HepG2 (cell line): Measurements from ENCODE around the gene FCER1G. TPM values are rescaled to one million over a fixed set of nuclear protein-coding genes. Genes with fewer than 3 reads are reported as not detected.

Experiments used
- DDIT3 ChIP-seq: sonication (generic); formaldehyde crosslinking; IDR thresholded peaks from 2 replicates; pipeline ENCODE4 v1.4.0; 2020; ENCODE audit warnings: mild to moderate bottlenecking, missing genetic modification reagents
- FOSL1 ChIP-seq: sonication (generic); formaldehyde crosslinking; IDR thresholded peaks from 2 replicates; pipeline ENCODE4 v1.9.0; 2021; ENCODE audit warnings: missing genetic modification reagents, borderline replicate concordance
- GLI4 ChIP-seq: sonication (generic); formaldehyde crosslinking; IDR thresholded peaks from 2 replicates; pipeline ENCODE4 v1.5.1; 2020; ENCODE audit warnings: missing genetic modification reagents, mild to moderate bottlenecking, moderate library complexity, borderline replicate concordance
- IRF2 ChIP-seq: IDR thresholded peaks from 2 replicates; pipeline ENCODE4 v1.6.1; 2018; ENCODE audit warnings: missing genetic modification reagents, missing compliant biosample characterization
- KDM1A ChIP-seq: IDR thresholded peaks from 2 replicates; pipeline ENCODE4 v1.6.1; 2016; ENCODE audit warnings: missing compliant biosample characterization
- KLF6 ChIP-seq: IDR thresholded peaks from 2 replicates; pipeline ENCODE4 v1.8.0; 2016; ENCODE audit warnings: missing biosample characterization, missing genetic modification reagents
- MEF2D ChIP-seq: sonication (generic); formaldehyde crosslinking; IDR thresholded peaks from 2 replicates; pipeline ENCODE4 v1.5.1; 2020; ENCODE audit warnings: mild to moderate bottlenecking, missing genetic modification reagents
- MEIS2 ChIP-seq: sonication (generic); formaldehyde crosslinking; IDR thresholded peaks from 2 replicates; pipeline ENCODE4 v1.9.0; 2021; ENCODE audit warnings: mild to moderate bottlenecking, missing genetic modification reagents
- MIXL1 ChIP-seq: IDR thresholded peaks from 2 replicates; pipeline ENCODE4 v1.6.1; 2016
- NCOR1 ChIP-seq: fragments of 200-600 bp; sonication (generic); IDR thresholded peaks from 2 replicates; pipeline ENCODE4 v1.7.0; 2017; ENCODE audit warnings: antibody characterized with exemption, low read length, borderline replicate concordance
- PLRG1 ChIP-seq: fragments of 450-650 bp; conservative IDR thresholded peaks from 2 replicates; pipeline ENCODE4 v1.6.1; 2016
- PRDM10 ChIP-seq: sonication (generic); formaldehyde crosslinking; IDR thresholded peaks from 2 replicates; pipeline ENCODE4 v1.4.0; 2020; ENCODE audit warnings: low read depth, missing genetic modification reagents
- TAF15 ChIP-seq: fragments of 200-400 bp; formaldehyde crosslinking; IDR thresholded peaks from one replicate; pipeline ENCODE4 v1.6.1; 2018; ENCODE audit warnings: mild to moderate bottlenecking, low read depth, low read length; ENCODE audit not compliant: poor library complexity, severe bottlenecking
- TARDBP ChIP-seq: sonication (generic); formaldehyde crosslinking; IDR thresholded peaks from 2 replicates; pipeline ENCODE4 v1.8.0; 2022; ENCODE audit warnings: mild to moderate bottlenecking, missing genetic modification reagents
- TBX2 ChIP-seq: sonication (generic); formaldehyde crosslinking; IDR thresholded peaks from 2 replicates; pipeline ENCODE4 v1.5.0; 2020; ENCODE audit warnings: missing genetic modification reagents, mild to moderate bottlenecking, borderline replicate concordance
- TFAP4 ChIP-seq: sonication (generic); IDR thresholded peaks from 2 replicates; pipeline ENCODE4 v1.6.1; 2016; ENCODE audit warnings: low read depth, borderline replicate concordance
- THAP9 ChIP-seq: sonication (generic); formaldehyde crosslinking; IDR thresholded peaks from 2 replicates; pipeline ENCODE4; 2020; ENCODE audit warnings: missing genetic modification reagents, mild to moderate bottlenecking, borderline replicate concordance
- ZKSCAN8 ChIP-seq: IDR thresholded peaks from 2 replicates; pipeline ENCODE4 v1.6.1; 2016; ENCODE audit warnings: borderline replicate concordance, missing genetic modification reagents, missing compliant biosample characterization
- ZNF260 ChIP-seq: sonication (generic); formaldehyde crosslinking; IDR thresholded peaks from 2 replicates; pipeline ENCODE4 v1.4.0; 2020; ENCODE audit warnings: missing genetic modification reagents, low read depth, mild to moderate bottlenecking, borderline replicate concordance
- ZNF678 ChIP-seq: sonication (generic); formaldehyde crosslinking; IDR thresholded peaks from 2 replicates; pipeline ENCODE4 v1.4.0; 2020; ENCODE audit warnings: mild to moderate bottlenecking, missing genetic modification reagents
- ZNF691 ChIP-seq: sonication (generic); formaldehyde crosslinking; IDR thresholded peaks from 2 replicates; pipeline ENCODE4 v1.4.0; 2020; ENCODE audit warnings: missing genetic modification reagents, low read depth, mild to moderate bottlenecking, borderline replicate concordance
- polyA plus RNA-seq, 8 experiments: library from polyadenylated mRNA; depleted of rRNA in 3 of 8; stranded (reverse) in 7 of 8; unstranded in 1 of 8; fragments of >200 nt; fragmentation: Illumina TruSeq in 4 of 8; extraction: Trizol in 4 of 8; gene quantifications; 2 replicates each; pipeline versions ENCODE4 v1.2.1 to v1.2.3, GENCODE V29; 2011 to 2016; ENCODE audit warnings: low read depth in 4 of 8, missing spikeins in 1 of 8, mixed read lengths in 1 of 8; ENCODE audit not compliant: insufficient read depth in 1 of 8
- total RNA-seq, 5 experiments: library from RNA; depleted of rRNA; stranded (reverse); fragments of >200 nt; fragmentation: Illumina TruSeq; extraction: Trizol; gene quantifications; 2 replicates each; pipeline ENCODE4 v1.2.3, GENCODE V29; 2016; ENCODE audit warnings: low read depth in 1 of 5

The FCER1G gene
- total and polyA plus RNA-seq, 2 of the 13 experiments (the other 11 are each of a cell fraction or from before 2014, with no cell fraction given), result 1.3 to 6.4 TPM

GRCh38 chr1:161209790-161210409, 5.2 kb upstream of the FCER1G start (continued):
- 0 out of 2 replicates have a peak, but pooled peaks have one; percentile 36 for TF ChIP-seq PRDM10
- TF ChIP-seq TAF15, result no peak
- no peak for TF ChIP-seq TARDBP
- TF ChIP-seq MEIS2 (CRISPR knock-in tag), result no peak
- no peak for TF ChIP-seq PLRG1
- no peak for TF ChIP-seq FOSL1
- TF ChIP-seq TBX2 (CRISPR knock-in tag), result 0 out of 2 replicates have a peak, but pooled peaks have one; percentile 22
- TF ChIP-seq KDM1A (CRISPR knock-in tag), result no peak
- TF ChIP-seq ZNF691 (CRISPR knock-in tag), result peak; percentile 75; the same call in 1 of the 2 replicates
- 0 out of 2 replicates have a peak, but pooled peaks have one; percentile 24 for TF ChIP-seq KLF6 (CRISPR knock-in tag)
- no peak for TF ChIP-seq DDIT3 (CRISPR knock-in tag)
- TF ChIP-seq TFAP4, result 0 out of 2 replicates have a peak, but pooled peaks have one; percentile 19
- TF ChIP-seq THAP9 (CRISPR knock-in tag), result no peak
- TF ChIP-seq MIXL1 (CRISPR knock-in tag), result peak; percentile 44; the same call in 1 of the 2 replicates
- peak; percentile 16; the same call in 1 of the 2 replicates for TF ChIP-seq MEF2D (CRISPR knock-in tag)
- TF ChIP-seq GLI4 (CRISPR knock-in tag), result no peak
- no peak for TF ChIP-seq ZNF678 (CRISPR knock-in tag)
- TF ChIP-seq ZKSCAN8 (CRISPR knock-in tag), result 0 out of 2 replicates have a peak, but pooled peaks have one; percentile 44
- no peak for TF ChIP-seq NCOR1
- TF ChIP-seq IRF2 (CRISPR knock-in tag), result 0 out of 2 replicates have a peak, but pooled peaks have one; percentile 37
- no peak for TF ChIP-seq ZNF260
